HG02610 (cell line): Measurements from ENCODE around the gene SPATS2L.

Source experiments
- ATAC-seq: cut with Tn5 transposase; IDR thresholded peaks from one replicate; pipeline ENCODE4 v1.9.1; 2021; ENCODE audit warnings: mild to moderate bottlenecking, moderate library complexity; ENCODE audit not compliant: unreplicated experiment

Gene SPATS2L

DNA sequence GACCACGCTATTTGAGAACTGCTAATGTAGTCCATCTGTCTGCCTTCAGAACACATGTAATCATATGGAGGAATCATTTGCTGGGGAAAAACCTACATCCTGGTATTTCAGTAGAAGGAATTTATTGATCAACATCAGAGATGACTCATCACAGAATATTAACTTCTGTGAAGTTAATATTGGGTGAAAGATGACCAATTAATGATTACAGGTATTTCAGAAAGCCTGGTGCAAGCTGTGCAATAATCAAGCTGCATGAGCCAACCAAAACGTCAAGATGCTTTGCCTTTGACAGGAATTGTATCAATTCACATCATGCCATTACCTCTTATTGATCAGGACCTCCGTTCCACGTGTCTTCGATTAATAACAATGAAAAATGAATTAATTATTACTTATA, 9.4 kb upstream of the SPATS2L start:
- no peak for ATAC-seq

DNA sequence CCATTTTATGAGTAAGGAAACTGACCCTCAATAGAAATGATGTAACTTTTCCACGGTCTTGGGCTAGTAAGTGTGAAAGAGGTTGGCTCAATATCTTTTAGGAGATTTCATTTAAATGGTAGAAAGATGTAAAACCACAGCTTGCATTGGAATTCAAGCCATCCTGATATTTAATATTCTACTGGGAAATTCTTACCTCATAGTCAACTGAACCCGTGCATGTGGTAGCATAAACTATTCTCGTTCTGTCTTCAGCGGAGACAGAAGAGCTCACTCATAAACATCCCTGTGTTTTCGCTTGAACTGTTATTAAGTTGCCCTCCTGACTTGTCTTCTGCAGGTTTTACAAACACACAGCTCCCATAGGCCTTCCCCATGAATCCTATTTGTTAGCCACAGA, 8.5 kb upstream of the SPATS2L start:
- ATAC-seq, result no peak

DNA sequence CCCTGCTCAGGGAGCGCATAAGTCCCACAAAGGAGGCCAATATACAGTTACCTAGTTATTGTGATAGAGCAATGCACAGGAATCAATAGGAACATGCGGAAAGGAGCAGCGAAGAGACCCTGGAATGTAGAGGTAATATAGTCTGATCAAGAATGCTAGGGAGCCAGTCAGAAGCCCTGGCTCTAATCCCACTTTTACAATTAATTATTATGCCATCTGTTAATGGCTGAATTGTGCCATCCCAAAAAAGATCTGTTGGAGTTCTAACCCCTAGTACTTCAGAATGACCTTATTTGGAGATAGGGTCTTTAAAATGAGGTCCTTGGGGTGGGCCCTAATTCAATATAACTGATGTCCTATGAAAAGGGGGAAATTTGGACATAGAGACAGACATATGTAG, 7.7 kb upstream of the SPATS2L start:
- no peak for ATAC-seq

- no peak for ATAC-seq
Observed at GRCh38 chr2:200300065-200300464, 6.4 kb upstream of the SPATS2L start.

GRCh38 chr2:200300638-200301314, 5.7 kb upstream of the SPATS2L start:
- no peak for ATAC-seq

- ATAC-seq, result no peak
Observed at GRCh38 chr2:200301953-200302858, 4.3 kb upstream of the SPATS2L start.

- no peak for ATAC-seq
Observed at GRCh38 chr2:200302940-200303727, 3.4 kb upstream of the SPATS2L start.

DNA sequence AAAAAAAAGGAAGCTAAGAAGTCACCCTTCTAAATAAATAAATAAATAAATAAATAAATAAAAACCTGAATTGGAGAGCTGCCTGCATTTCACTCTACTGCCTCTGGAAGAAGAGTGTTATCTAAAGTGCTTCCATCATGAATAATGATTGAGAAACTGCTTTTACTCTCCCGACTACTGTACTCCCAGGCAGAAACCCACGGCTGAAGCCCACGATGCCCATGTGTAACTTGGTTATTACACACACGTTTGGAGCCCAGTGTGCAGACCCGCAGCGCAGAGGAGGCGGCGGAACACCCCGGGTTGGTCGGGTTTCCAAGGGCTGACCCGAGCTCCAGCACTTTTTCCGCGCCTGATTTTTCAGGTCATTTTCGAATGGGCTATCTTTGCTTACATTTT, 697 bp upstream of the SPATS2L start:
- ATAC-seq, result no peak

DNA sequence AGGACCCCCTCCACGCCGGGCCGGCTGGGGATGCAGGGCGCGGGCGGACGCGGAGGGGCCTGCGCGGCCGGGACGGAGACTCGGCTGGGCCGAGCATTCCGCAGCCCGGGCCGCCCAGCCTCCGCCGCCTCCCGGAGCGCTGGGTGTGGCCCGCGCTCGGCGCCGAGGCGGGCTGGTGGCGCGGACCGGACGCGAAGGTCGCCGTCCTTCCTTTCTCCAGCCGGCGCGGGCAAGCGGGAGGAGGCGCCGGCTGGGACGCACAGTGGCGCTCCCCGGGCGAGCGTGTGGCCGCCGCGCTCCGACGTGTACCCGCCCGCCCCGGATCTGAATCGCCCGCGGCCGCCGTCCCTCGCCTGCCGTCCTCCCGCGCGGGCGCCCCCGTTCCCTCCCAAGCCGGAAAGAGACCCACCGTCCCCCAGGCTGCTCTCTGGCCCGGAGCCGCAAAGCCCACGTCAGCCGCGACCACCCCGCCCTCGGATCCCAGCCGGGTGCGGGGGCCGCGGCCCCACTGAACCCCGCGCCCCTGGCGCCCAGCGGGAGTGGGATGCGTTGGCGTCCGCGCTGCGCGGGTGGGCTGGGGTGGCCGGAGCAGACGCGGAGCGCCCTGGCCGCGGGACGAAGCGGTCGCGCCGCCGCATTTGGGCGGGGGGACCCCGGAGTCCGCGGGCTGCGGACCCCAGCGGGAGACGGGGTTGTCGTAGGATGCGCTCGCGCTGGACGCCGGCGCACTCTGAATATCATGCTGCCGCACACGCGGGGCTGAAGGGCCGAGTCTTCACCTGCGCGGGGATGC, 634 bp downstream of the SPATS2L start:
- peak; percentile 61 for ATAC-seq

GRCh38 chr2:200307724-200308545, 1.4 kb downstream of the SPATS2L start:
- ATAC-seq, result no peak

GRCh38 chr2:200308546-200309295, 2.2 kb downstream of the SPATS2L start:
- ATAC-seq, result no peak

GRCh38 chr2:200309296-200310049, 3.0 kb downstream of the SPATS2L start:
- ATAC-seq, result no peak

- ATAC-seq, result no peak
Observed at GRCh38 chr2:200310545-200310971, 4.1 kb downstream of the SPATS2L start.

- ATAC-seq, result no peak
Observed at GRCh38 chr2:200311139-200311538, 4.6 kb downstream of the SPATS2L start.

DNA sequence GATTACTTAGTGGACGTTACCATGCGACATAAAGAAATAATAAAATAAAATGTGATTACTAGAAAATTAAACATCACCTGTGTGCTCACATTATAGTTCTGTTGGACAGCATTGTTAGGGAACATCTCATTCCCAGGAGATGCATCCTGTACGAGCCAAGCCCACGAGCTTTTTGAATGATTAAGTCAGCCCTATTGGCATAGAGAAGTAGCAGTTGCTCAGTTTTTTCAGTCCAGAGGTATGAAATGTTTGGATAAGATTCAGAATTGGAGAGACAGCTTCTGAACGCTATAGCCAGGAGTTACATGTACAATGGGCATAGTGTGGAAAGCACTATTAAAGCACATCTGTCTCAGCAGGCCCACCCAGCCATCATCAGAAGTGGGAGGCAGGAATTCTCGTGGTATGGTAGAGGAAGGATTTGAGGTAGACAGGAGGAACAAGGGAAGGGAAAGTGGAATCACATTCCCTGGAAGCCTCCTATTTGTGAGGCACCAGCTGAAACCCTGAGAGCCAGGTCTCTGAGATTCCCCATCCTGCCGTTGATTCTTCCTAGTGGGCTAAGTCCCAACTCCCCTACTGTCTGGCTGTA, 8.6 kb downstream of the SPATS2L start:
- ATAC-seq, result no peak

GRCh38 chr2:200317975-200318374, 11.5 kb downstream of the SPATS2L start:
- no peak for ATAC-seq

GRCh38 chr2:200318940-200319435, 12.5 kb downstream of the SPATS2L start:
- no peak for ATAC-seq
